Endodermal cell (in vitro differentiated cells): ENCODE measurements around the gene SMIM41. TPM values are rescaled to one million over a fixed set of nuclear protein-coding genes. Genes with fewer than 3 reads are reported as not detected.

Experiments used
- DNase-seq: peaks from one replicate; pipeline ENCODE4 v3.0.0-alpha.2; 2017
- H3K27ac ChIP-seq: 2 replicates; pipeline ENCODE4 v1.5.1; 2013; ENCODE audit warnings: mild to moderate bottlenecking, low read depth, low read length, moderate library complexity
- H3K27me3 ChIP-seq: 2 replicates; pipeline ENCODE4 v1.6.1; 2013; ENCODE audit warnings: mild to moderate bottlenecking, low read length, moderate library complexity; ENCODE audit not compliant: insufficient read depth, control insufficient read depth, poor library complexity, severe bottlenecking
- H3K36me3 ChIP-seq: 2 replicates; pipeline ENCODE4 v1.7.0; 2013; ENCODE audit warnings: mild to moderate bottlenecking, low read length, moderate library complexity; ENCODE audit not compliant: control insufficient read depth, insufficient read depth
- H3K4me1 ChIP-seq: one replicate; pipeline ENCODE4 v1.7.0; 2013; ENCODE audit warnings: low read length; ENCODE audit not compliant: control insufficient read depth, insufficient read depth
- H3K4me3 ChIP-seq: 2 replicates; pipeline ENCODE4 v1.5.1; 2013; ENCODE audit warnings: mild to moderate bottlenecking, low read length, moderate library complexity
- H3K9ac ChIP-seq: 2 replicates; pipeline ENCODE4 v1.6.1; 2013; ENCODE audit warnings: mild to moderate bottlenecking, low read length, moderate library complexity; ENCODE audit not compliant: poor library complexity, severe bottlenecking; ENCODE audit errors: extremely low read depth
- H3K9me3 ChIP-seq: 2 replicates; pipeline ENCODE4 v1.6.1; 2013; ENCODE audit warnings: mild to moderate bottlenecking, low read length, moderate library complexity; ENCODE audit not compliant: control insufficient read depth
- H3K27ac Mint-ChIP-seq: 2 replicates; pipeline ENCODE4 v1.8.0; 2020; ENCODE audit warnings: mixed read lengths
- H3K27me3 Mint-ChIP-seq: 2 replicates; pipeline ENCODE4 v1.8.0; 2021; ENCODE audit warnings: mild to moderate bottlenecking, mixed read lengths; ENCODE audit not compliant: insufficient read depth
- H3K36me3 Mint-ChIP-seq: 2 replicates; pipeline ENCODE4 v1.8.0; 2020; ENCODE audit warnings: low read depth, mixed read lengths
- H3K4me1 Mint-ChIP-seq: 2 replicates; pipeline ENCODE4 v1.8.0; 2020; ENCODE audit warnings: mixed read lengths
- H3K4me3 Mint-ChIP-seq: 2 replicates; pipeline ENCODE4 v1.8.0; 2020; ENCODE audit warnings: mild to moderate bottlenecking, moderate library complexity, mixed read lengths
- H3K9me3 Mint-ChIP-seq: 2 replicates; pipeline ENCODE4 v1.8.0; 2020; ENCODE audit warnings: mild to moderate bottlenecking, mixed read lengths
- WGBS, 2 experiments: methylation state at CpG; one replicate each; pipeline versions ENCODE4 v1.1.5 to v1.1.7; 2013; ENCODE audit warnings: missing lambda C conversion rate in 2 of 2, mixed read lengths in 1 of 2; ENCODE audit not compliant: insufficient coverage in 1 of 2, insufficient read length in 1 of 2; 5-methylcytosine and 5-hydroxymethylcytosine counted together
- total RNA-seq, 2 donors: library from RNA; stranded (reverse); fragmentation: NEBNext Ultra II Directional in 1 of 2; extraction: Animal tissue kit (Norgen Biotek cat#: 25700) in 1 of 2; gene quantifications; 2 replicates in 1 of 2; 3 replicates in 1 of 2; pipeline ENCODE4 v1.2.1, GENCODE V29; 2021
- TF ChIP-seq, protein P1 (sequence below): fragments of 200-600 bp; sonication (generic); conservative IDR thresholded peaks from 2 replicates; pipeline ENCODE4 v1.5.0; 2021; ENCODE audit warnings: antibody characterized with exemption, mild to moderate bottlenecking

The SMIM41 gene
- total RNA-seq, 2 donors from 2014 or later = not detected

DNA sequence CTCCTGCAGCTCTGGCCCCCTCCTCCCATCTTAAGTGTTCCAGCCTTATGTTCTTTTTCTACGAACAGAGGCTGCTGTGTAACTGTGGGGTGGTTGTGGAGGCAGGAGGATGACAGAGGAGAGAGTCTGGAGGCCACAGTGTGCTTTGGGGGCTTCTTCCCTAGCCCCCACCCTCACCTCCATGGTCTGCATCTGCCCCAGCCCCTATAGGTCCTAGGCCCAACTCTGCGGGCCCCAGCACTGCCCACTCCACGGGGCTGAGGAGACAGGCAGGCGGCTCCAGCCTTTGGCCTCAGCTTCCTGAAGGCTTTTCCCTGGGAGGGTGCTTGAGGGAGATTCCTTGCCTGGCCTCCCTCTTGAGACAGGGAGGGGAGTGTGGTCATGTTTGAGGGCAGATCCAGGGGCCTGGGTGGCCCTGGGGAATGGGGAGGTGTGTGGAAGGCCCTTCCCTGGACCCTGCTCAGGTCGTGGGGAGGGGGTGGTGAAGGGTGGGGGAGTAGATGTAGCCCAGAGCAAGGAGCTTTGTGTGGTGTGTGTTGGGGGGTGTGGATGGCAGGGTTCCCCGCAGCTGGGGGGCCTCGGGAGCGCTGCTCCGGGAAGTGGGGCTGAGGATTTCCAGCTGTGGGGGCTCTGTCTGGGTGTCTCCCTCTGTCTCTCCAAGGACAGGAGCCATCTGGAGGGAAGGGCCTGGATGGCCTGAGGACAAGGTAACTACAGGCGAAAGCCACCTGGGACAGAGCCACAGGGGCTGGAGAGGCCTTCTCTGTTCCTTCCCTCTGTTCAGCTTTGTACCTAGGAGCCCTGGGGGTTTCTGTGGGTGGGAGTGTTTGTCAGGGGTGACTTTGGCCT is 1.1 kb downstream of the SMIM41 start:
- Mint-ChIP-seq H3K36me3 (peaks cover 25% of the 10 kb centered on the region), H3K9me3 (no peaks in the 10 kb centered on the region), H3K4me1 (peaks cover 13% of the 10 kb centered on the region), H3K4me3 (no peak overlapping the region), H3K27me3 (peaks cover 2% of the 10 kb centered on the region), H3K27ac (no peak overlapping the region)
- Histone ChIP-seq H3K36me3 (peaks cover 31% of the 10 kb centered on the region), H3K4me1 (no peaks in the 10 kb centered on the region), H3K27me3 (no peaks in the 10 kb centered on the region), H3K27ac (peak overlapping the region; percentile 38), H3K4me3 (no peak overlapping the region), H3K9me3 (no peaks in the 10 kb centered on the region), H3K9ac (no peak overlapping the region)
- no peak for DNase-seq
- TF ChIP-seq, protein P1, sequence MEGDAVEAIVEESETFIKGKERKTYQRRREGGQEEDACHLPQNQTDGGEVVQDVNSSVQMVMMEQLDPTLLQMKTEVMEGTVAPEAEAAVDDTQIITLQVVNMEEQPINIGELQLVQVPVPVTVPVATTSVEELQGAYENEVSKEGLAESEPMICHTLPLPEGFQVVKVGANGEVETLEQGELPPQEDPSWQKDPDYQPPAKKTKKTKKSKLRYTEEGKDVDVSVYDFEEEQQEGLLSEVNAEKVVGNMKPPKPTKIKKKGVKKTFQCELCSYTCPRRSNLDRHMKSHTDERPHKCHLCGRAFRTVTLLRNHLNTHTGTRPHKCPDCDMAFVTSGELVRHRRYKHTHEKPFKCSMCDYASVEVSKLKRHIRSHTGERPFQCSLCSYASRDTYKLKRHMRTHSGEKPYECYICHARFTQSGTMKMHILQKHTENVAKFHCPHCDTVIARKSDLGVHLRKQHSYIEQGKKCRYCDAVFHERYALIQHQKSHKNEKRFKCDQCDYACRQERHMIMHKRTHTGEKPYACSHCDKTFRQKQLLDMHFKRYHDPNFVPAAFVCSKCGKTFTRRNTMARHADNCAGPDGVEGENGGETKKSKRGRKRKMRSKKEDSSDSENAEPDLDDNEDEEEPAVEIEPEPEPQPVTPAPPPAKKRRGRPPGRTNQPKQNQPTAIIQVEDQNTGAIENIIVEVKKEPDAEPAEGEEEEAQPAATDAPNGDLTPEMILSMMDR = no peak
- WGBS, 2 experiments = 88 to 100% methylated on average over 3 to 9 of the region's 10 CpGs

- TF ChIP-seq, protein P1 = no peak
- Mint-ChIP-seq H3K27ac (no peak overlapping the region), H3K36me3 (peaks cover 20% of the 10 kb centered on the region), H3K4me3 (no peak overlapping the region), H3K27me3 (peaks cover 2% of the 10 kb centered on the region), H3K9me3 (no peaks in the 10 kb centered on the region), H3K4me1 (peaks cover 13% of the 10 kb centered on the region)
- no peaks in the 10 kb centered on the region for H3K4me1 ChIP-seq
- DNase-seq = no peak
- H3K36me3 ChIP-seq = peaks cover 24% of the 10 kb centered on the region
- no peaks in the 10 kb centered on the region for H3K9me3 ChIP-seq
- H3K9ac ChIP-seq = no peak overlapping the region
- H3K27ac ChIP-seq = no peak overlapping the region
- H3K27me3 ChIP-seq = no peaks in the 10 kb centered on the region
- no peak overlapping the region for H3K4me3 ChIP-seq
- WGBS, 2 experiments = 69 to 82% methylated on average over 4 to 9 of the region's 9 CpGs
Measured at GRCh38 chr12:52081263-52081733, 1.8 kb downstream of the SMIM41 start.

GRCh38 chr12:52082026-52082668 is 2.6 kb downstream of the SMIM41 start:
- Mint-ChIP-seq H3K27me3 (peaks cover 2% of the 10 kb centered on the region), H3K4me1 (peaks cover 13% of the 10 kb centered on the region), H3K9me3 (no peaks in the 10 kb centered on the region)

More at GRCh38 chr12:52082026-52082668, 2.6 kb downstream of the SMIM41 start:
- H3K36me3 ChIP-seq = peaks cover 16% of the 10 kb centered on the region
- H3K4me1 ChIP-seq = no peaks in the 10 kb centered on the region
- DNase-seq = peak; percentile 75
- WGBS, 2 experiments = 71 to 79% methylated on average over 4 to 13 of the region's 13 CpGs
- H3K27me3 ChIP-seq = no peaks in the 10 kb centered on the region
- H3K4me3 ChIP-seq = no peak overlapping the region
- no peak overlapping the region for H3K27ac ChIP-seq
- peak overlapping the region; percentile 67 for H3K27ac Mint-ChIP-seq
- H3K4me3 Mint-ChIP-seq = no peak overlapping the region
- H3K36me3 Mint-ChIP-seq = peaks cover 11% of the 10 kb centered on the region
- TF ChIP-seq, protein P1 = no peak
- H3K9me3 ChIP-seq = no peaks in the 10 kb centered on the region
- H3K9ac ChIP-seq = no peak overlapping the region
